Calu3 (cell line): Measurements from ENCODE around the gene SGCA. TPM values are rescaled to one million over a fixed set of nuclear protein-coding genes. Genes with fewer than 3 reads are reported as not detected.

Source experiments
- BruUV-seq: library from RNA; stranded (reverse); fragments of 400-500 nt; replicated peaks from 2 replicates; lab custom pipeline; 2021; lab: Mats Ljungman, UMichigan
- CTCF ChIA-PET: fragments of 300-600 bp; sonication (Branson Sonifier 250); formaldehyde crosslinking; loops from one replicate; lab custom pipeline; 2022; ENCODE audit warnings: antibody characterized with exemption; lab: Charles Lee
- DNase-seq: peaks from one replicate; pipeline ENCODE4 v3.0.0; 2022
- H3K27ac Mint-ChIP-seq: one replicate; pipeline ENCODE4 v1.8.0; 2022; ENCODE audit warnings: mixed read lengths; ENCODE audit not compliant: unreplicated experiment
- H3K27me3 Mint-ChIP-seq: one replicate; pipeline ENCODE4 v1.8.0; 2022; ENCODE audit warnings: mixed read lengths; ENCODE audit not compliant: unreplicated experiment
- H3K36me3 Mint-ChIP-seq: one replicate; pipeline ENCODE4 v1.8.0; 2022; ENCODE audit warnings: mild to moderate bottlenecking, moderate library complexity, mixed read lengths; ENCODE audit not compliant: insufficient read depth, unreplicated experiment
- H3K4me1 Mint-ChIP-seq: one replicate; pipeline ENCODE4 v1.8.0; 2022; ENCODE audit warnings: mild to moderate bottlenecking, low read depth, mixed read lengths; ENCODE audit not compliant: unreplicated experiment
- H3K4me3 Mint-ChIP-seq: one replicate; pipeline ENCODE4 v1.8.0; 2022; ENCODE audit warnings: mild to moderate bottlenecking, low read depth, moderate library complexity, mixed read lengths; ENCODE audit not compliant: unreplicated experiment
- H3K9me3 Mint-ChIP-seq: one replicate; pipeline ENCODE4 v1.8.0; 2022; ENCODE audit warnings: low read depth, mixed read lengths; ENCODE audit not compliant: unreplicated experiment
- intact Hi-C: fragments of 100-400 bp; cut with micrococcal nuclease; formaldehyde crosslinking; loops from one replicate; pipeline ENCODE4 v1.10.0; 2022; ENCODE audit not compliant: unreplicated experiment
- total RNA-seq: library from RNA; stranded (reverse); gene quantifications from 2 replicates; pipeline ENCODE4 v1.2.3, GENCODE V29; 2022
- TF ChIP-seq, protein P1 (sequence below): fragments of 200-600 bp; IDR thresholded peaks from one replicate; pipeline ENCODE4 v1.8.0; 2022; ENCODE audit warnings: antibody characterized with exemption; ENCODE audit not compliant: unreplicated experiment

The SGCA gene
- total RNA-seq, 1 experiment from 2014 or later: not detected

DNA sequence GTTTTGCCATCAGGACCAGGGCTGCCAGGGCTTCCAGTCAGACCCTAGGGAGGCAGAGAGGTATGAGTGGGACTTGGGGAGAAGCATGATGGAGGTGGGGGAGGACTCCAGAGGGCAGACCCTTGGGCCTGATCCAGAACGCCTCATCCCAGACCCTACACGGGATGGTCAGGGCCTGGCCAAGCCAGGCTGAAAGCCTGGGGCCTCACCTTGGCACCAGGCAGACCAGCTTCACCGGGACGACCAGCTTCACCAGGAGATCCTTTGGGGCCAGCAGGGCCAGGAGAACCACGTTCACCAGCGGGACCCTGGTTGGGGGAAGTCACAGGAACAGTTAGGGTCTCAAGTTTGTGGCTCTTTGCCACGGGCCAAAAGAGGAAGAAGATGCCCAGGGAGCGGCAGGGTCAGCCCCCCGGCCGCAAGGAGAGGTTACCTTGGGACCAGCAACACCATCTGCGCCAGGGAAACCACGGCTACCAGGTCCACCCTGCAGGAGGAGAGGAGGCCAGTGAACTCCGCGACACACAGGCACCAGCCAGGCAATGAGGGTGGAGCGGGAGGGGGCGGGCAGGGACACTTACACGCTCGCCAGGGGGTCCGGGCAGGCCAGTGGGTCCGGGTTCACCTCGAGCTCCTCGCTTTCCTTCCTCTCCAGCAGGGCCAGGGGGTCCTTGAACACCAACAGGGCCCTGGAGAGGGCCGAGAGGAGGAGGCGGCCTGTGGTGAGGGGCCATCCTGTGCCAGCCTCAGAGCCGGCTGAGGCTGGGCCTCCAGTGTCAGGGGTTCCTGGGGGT lies 28.5 kb downstream of the SGCA start:
- DNase-seq: no peak
- Mint-ChIP-seq H3K27me3 (peaks cover 95% of the 10 kb centered on the region), H3K27ac (no peak overlapping the region), H3K36me3 (peaks cover 7% of the 10 kb centered on the region), H3K9me3 (no peaks in the 10 kb centered on the region), H3K4me1 (peaks cover 10% of the 10 kb centered on the region), H3K4me3 (no peak overlapping the region)
- intact Hi-C loops: no loop called here
- BruUV-seq: no TSS peak
- CTCF ChIA-PET: no interaction called here
- TF ChIP-seq, protein P1, sequence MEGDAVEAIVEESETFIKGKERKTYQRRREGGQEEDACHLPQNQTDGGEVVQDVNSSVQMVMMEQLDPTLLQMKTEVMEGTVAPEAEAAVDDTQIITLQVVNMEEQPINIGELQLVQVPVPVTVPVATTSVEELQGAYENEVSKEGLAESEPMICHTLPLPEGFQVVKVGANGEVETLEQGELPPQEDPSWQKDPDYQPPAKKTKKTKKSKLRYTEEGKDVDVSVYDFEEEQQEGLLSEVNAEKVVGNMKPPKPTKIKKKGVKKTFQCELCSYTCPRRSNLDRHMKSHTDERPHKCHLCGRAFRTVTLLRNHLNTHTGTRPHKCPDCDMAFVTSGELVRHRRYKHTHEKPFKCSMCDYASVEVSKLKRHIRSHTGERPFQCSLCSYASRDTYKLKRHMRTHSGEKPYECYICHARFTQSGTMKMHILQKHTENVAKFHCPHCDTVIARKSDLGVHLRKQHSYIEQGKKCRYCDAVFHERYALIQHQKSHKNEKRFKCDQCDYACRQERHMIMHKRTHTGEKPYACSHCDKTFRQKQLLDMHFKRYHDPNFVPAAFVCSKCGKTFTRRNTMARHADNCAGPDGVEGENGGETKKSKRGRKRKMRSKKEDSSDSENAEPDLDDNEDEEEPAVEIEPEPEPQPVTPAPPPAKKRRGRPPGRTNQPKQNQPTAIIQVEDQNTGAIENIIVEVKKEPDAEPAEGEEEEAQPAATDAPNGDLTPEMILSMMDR: no peak

DNA sequence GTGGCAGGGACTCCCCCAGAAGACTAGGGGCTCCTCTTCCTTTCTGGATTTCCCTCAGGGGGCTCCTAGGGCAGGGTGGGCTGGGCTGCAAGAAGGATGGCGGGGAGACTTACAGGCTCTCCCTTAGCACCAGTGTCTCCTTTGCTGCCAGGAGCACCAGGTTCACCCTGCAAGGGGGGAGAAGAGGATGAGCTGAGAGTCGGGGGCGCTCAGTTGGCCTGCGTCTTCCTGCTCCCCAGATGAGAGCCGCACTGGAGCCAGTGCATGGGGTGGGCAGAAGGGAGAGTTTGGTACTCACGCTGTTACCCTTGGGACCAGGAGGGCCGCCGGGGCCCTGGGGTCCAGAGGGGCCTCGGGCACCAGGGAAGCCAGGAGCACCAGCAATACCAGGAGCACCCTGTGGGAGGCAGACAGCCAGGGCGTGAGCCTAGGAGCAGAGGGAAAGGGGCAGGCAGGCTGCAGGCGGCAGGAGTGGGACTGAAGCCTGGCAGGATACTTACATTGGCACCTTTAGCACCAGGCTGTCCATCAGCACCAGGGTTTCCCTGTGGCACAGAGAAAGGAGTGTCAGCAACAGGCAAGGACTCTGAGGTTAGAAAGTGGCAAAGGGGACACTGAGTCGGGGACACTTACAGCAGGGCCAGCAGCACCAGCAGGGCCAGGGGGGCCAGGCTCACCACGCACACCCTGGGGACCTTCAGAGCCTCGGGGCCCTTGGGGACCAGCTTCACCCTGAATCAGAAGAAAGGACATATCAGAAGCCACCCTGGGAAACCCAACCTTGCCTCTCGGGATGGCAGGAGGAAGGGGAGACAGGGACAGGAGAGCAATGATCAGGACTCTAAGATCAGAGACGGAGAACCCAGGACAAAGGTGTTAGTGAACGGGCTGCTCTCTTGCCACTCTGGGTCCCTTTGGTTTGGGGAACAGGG lies 29.4 kb downstream of the SGCA start:
- DNase-seq: no peak
- CTCF ChIA-PET: interaction anchor here (1.5 to 3.5 kb wide), 2 partner anchors 25 to 78 kb away, joined by 3 to 46 read pairs; no protein-coding TSS in a partner anchor
- no peaks in the 10 kb centered on the region for H3K9me3 Mint-ChIP-seq
- peaks cover 86% of the 10 kb centered on the region for H3K27me3 Mint-ChIP-seq
- BruUV-seq: no TSS peak
- H3K4me3 Mint-ChIP-seq: no peak overlapping the region
- TF ChIP-seq, protein P1: no peak
- peaks cover 12% of the 10 kb centered on the region for H3K36me3 Mint-ChIP-seq
- H3K4me1 Mint-ChIP-seq: peaks cover 10% of the 10 kb centered on the region
- intact Hi-C loops: no loop called here
- H3K27ac Mint-ChIP-seq: no peak overlapping the region

DNA sequence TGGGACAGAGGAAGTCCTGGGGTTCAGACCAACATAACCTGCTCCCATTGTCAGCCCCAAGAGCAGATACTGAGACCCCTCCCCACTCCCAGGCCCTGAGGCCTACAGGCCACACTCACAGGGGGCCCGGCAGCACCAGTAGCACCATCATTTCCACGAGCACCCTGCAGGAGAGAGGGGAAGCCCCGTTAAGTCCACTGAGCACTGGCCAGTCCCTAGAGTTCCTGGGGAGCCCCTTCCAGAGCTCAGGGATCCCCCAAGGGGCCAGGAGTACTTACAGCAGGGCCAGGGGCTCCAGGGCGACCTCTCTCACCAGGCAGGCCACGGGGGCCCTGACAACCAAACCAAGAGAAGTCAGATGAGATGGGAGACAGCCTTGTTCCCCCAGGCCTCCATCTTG lies 30.2 kb downstream of the SGCA start:
- TF ChIP-seq, protein P1: no peak
- no peak for DNase-seq
- H3K36me3 Mint-ChIP-seq: peaks cover 19% of the 10 kb centered on the region
- peaks cover 16% of the 10 kb centered on the region for H3K4me1 Mint-ChIP-seq
- H3K27ac Mint-ChIP-seq: no peak overlapping the region
- H3K9me3 Mint-ChIP-seq: no peaks in the 10 kb centered on the region
- BruUV-seq: no TSS peak
- CTCF ChIA-PET: interaction anchor here (1.4 to 3.5 kb wide), 3 partner anchors 18 to 79 kb away, joined by 3 to 46 read pairs (median 8); no protein-coding TSS in a partner anchor
- intact Hi-C loops: no loop called here
- H3K27me3 Mint-ChIP-seq: peaks cover 86% of the 10 kb centered on the region
- H3K4me3 Mint-ChIP-seq: no peak overlapping the region

DNA sequence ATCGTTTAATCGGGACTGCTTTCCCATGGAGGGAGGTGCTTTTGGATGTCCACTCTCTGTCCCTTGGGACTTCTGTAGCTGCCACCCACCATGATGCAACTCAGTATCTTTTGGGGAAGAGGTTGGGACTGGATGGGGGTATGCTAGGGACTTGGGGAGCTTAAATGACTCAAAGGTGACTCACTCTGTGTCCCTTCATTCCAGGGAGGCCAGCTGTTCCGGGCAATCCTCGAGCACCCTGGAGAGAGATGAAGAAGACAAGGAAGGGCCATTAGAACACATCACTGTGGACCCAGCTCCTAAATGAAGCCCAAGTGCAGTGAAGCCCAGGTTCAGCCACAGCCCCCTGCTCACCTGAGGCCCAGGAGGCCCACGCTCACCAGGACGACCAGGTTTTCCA lies 31.0 kb downstream of the SGCA start:
- TF ChIP-seq, protein P1: no peak
- Mint-ChIP-seq H3K27me3 (peaks cover 86% of the 10 kb centered on the region), H3K9me3 (no peaks in the 10 kb centered on the region), H3K4me1 (peaks cover 21% of the 10 kb centered on the region), H3K27ac (no peak overlapping the region), H3K36me3 (peaks cover 26% of the 10 kb centered on the region), H3K4me3 (no peak overlapping the region)
- DNase-seq: no peak
- CTCF ChIA-PET: interaction anchor here (0.6 to 3.5 kb wide), 4 partner anchors 19 to 102 kb away, joined by 3 to 46 read pairs (median 7); no protein-coding TSS in a partner anchor
- BruUV-seq: no TSS peak
- intact Hi-C loops: no loop called here
